Stimulated activated CD4-positive, alpha-beta T cell treated with anti-CD3 and anti-CD28 coated beads, TNF-alpha, amount 100 ng/mL, for 48 hours (primary cell): ENCODE measurements around the gene PDE2A.

Experiments
- DNase-seq, 3 donors: peaks; one replicate each; pipeline ENCODE4 v3.0.0-alpha.2; 2020; ENCODE audit warnings: low read depth in 3 of 3

Gene PDE2A

DNA sequence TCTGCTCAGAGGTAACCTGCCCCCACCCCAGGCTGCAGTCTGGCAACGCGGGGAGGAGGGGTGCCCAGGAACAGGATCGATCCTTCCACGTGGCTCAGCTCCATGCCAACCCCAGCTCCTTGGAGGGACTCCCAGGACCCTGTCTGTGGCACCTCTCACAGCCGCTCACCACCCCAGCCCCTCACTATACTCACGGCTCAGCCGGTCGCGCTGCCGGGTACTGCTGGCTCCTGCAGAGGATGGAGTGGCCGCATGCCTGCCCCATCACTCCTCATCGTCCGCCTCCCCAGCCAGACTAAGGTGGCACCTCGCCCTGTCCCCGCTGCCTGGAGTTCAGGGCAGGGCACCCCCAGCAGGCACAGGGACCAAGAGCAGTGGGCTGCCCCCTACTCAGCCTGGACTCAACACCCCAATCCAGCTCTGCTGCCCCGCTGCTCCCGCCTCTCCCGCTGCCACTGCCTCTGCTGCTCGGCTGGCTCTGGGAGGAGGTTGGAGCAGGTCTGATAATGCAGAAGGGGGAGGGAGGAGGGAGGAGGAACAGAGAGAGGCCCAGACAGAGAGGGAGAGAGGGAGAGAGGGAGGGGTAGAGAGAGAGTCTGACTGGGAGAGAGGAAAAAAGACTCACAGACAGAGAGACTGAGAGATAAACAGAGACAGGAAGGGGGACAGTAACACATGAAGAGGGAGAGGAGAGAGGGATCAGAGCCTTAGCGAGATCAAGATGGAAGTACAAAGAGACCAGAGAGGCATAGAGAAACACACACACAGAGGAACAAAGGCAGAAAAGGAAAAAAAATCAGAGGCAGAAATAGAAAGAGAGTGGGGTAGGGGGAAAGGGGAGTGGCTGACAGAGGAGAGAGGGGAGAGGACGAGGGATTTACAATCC lies at the start of gene PDE2A:
TSS of gene PDE2A (minus strand) at position 480 of the 886 bp plus-strand sequence. CDS start at position 265, 215 bp downstream.
- DNase-seq, result no peak

DNA sequence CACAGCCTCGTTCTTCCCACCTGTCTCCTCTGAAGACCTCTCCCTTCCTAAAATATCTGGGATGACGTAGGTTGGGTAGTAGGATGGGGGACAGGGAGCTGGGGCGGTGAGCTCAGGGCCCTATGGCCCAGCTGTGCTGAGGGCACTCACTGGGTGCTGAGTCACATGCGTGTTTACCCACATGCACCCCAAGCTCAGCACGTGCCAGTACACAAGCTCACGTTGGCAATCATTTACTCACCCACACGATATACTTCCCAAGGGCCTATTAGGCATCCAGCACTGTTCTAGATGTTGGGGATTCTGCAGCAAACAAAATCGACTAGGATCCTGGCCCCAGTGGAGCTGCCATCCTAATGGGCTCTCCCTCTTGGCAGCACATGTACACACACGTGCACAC lies 49.3 kb upstream of the PDE2A start:
- DNase-seq, result no peak

DNA sequence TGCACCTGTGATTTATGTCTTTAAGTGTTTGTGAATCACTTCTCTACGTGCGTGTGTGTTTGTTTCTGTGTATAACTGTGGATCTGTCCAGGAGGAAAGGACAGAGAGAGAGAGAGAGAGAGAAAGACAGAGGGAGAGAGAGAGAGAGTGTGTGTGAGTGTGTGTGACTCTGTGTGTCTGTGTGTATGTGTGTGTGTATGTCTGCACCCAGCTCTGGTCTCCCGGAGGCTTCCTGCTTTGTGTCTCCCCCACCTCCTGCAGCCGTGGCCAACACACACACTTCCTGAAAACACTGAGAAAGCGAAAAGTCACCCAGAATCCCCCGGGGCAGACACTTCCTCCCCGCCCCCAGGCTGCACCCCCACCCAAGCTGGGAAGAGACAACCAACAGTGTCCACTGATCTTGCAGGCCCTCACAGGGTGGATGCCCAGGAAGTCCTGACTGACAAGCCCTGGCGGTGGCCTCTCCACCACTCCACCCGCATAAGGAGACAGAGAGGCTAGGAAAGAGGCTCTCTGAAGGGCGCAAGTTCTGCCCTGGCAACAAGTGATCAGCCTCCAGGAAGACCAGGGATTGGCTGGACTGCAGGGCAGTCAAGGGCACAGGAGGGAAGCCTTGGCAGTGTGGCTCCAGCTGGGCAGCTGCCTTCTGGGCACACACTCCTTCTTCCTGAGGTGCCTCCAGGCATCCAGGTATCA lies 48.0 kb upstream of the PDE2A start:
- DNase-seq, result peak; percentile 63 to 75 (median 71)

DNA sequence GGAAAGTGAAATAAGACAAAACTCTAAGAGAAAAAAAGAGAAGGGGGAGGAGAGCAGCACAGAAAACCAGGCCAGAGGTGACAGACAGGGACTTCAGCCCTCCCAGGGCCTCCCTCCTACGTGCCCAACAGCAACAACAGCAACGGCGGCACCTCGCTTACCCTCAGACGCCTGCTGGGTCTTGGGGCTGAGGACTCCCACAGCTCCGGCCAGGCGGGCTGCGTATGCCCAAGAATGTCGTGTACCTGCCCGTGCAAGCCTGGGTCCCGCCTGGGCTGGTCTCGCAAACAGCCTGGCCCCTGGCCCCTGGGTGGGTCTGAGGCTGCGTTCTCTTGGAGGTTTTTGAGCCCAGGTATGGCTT lies 47.4 kb upstream of the PDE2A start:
- peak in 2 of 3 donors; percentile 16 to 27 for DNase-seq

DNA sequence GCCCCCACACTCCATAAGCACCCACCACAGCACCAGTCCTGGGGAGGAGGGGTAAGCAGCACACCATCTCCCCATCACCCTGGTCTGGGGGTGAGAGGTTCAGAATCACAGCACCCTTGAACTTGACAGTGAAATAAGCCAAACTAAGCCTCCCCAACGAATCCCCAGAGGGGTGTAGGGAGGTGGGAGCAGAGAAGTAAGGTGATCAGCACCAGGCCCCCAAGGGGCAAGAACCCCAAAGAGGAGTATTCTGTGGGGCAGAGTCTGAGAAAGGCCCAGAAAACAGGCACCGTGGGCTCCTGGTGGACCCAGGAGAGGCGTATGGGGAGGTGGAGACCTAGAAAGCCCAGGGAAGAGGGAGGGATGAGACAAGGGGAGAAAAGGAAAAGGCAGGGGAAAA lies 47.1 kb upstream of the PDE2A start:
- no peak for DNase-seq

DNA sequence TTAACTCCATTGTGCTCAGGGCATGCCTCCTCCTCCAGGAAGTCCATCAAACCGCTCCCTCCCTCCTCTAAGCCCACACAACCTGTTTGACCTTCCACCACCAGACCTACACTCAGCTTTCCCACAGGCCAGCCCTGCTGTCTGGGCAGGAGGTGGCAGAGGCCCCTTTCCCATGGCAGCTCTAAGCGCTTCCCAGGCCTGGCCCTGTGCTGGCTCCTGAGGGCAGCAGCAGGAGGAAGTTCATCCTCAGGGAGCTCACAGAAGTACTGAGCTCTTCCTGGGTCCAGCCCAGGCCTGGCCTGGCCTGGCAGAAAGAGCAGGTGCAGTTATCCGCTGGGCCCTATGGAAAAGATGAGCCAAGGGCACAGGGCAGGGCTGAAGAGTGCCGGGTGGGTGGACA lies 46.6 kb upstream of the PDE2A start:
- DNase-seq, result no peak

DNA sequence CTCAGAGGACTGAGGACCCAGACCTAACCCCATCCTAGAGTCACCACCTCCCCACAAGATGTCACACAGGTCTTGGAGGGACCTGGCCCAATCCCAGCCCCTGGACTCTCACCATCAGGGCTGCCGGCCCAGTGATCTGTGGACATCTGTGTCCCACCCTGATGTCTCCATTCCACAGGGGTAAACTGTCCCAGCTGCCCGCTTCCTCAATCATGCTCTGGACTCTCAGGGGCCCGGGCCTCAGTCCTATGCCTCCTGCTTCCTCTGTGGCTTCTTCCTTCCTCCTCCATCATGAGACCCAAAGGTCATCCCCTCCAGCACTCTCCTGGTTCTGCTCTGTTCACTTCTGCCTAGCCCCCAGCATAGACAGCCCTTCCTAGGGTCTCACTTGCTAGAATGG lies 45.8 kb upstream of the PDE2A start:
- DNase-seq, result no peak

DNA sequence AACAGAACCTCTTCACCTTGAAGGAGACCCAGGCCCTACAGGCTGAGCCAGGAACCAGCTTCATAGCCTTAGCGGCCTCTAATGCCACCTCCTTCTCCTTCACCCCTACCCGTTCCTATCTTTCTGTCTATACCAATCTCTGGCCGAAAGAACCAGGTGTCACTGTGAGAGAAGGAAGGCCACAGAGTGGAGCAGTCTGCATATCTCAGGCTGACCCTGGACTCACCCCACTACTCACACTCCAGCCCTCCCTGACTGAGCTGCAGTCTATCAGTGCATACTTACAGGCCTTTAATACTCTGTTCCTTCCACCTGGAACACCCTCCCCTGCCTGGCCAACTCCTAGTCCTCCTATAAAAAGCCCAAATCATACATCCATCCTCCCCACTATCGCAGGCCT lies 45.3 kb upstream of the PDE2A start:
- no peak for DNase-seq

DNA sequence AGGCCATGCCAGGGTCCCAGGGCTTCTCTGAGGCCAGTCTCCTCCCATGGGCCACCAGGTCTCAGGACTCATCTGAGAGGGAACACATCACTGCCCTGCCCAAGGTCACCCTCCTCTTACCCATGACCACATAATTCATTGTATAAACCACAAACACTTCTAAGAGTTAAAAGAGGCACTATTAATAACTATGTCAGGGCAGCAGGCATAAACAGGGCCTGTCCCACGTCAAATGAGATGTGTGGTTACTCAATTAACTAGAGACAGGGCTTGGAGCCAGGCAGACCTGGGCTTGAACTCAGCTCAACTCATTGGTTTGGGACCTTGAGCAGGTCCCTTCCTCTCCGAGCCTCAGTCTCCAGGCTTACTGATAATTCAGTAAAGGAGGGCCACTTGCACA lies 44.9 kb upstream of the PDE2A start:
- DNase-seq, result no peak

DNA sequence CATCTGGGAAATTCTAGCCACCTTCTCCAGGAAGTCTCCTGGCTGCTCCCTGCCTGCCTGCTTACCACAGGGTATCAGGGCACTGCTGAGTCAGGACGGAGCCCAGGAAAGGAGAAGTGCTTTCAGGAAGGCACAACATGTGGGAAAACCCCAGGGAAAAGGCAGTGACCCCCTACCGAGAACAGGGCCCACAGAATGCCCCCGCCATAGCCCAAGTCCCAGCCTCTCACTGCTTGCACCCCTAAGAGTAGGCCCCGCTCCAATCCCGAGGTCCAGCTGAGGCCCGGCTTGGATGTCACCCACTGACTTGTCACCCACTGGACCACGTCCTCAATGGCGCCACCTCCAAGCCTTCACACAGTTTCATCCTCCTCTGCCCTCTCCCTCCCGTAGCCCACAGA lies 43.9 kb upstream of the PDE2A start:
- DNase-seq, result no peak

DNA sequence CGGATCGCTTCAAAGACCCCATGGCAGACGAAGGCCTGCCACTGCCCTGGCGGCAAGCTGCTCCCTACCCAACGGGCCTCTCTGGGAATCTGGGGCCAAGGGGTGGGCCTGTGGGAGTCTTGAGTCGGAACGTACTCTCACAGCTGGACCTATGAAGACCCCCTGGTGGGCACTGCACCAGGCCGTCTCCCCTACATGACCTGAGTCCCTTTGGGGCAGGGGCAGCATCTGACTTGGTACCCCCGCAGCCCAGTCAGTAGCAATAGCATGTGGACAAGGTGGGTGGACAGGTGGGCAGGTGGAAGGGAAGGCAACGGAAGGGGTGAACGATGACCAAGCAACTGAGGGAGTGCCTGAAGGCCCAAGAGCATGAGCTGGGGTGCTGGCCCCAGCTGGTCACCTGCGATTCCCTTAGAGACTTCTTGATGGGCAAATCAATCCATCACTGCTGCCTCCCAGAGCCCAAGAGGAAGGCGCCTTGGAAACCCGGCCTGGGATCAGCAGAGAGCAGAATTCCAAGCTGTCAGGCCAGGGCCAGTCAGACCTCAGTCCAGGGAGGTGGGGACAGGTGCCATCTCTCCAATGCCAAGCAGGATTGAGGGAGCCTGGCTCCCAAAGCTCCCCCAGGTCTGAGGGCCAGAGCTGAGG lies 42.7 kb upstream of the PDE2A start:
- DNase-seq, result no peak

DNA sequence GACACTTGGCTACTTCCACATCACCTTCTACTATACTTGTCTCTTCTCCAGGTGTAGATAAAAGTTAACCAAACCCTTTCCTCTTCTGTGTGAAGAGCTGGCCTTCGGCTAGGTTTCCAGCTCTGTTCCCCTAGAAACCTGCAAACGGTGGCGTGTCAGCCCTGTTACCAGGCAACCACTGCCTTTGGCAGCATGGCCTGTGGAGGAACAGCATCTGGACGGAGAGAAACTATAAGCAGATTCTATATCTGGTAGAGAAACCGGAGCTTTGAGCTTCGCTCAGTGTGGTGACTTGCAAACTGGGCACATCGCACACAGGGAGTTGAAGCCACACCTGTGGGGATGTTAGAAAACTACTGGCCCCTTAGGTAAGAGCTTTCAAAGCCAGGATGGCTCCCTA lies 42.1 kb upstream of the PDE2A start:
- no peak for DNase-seq

DNA sequence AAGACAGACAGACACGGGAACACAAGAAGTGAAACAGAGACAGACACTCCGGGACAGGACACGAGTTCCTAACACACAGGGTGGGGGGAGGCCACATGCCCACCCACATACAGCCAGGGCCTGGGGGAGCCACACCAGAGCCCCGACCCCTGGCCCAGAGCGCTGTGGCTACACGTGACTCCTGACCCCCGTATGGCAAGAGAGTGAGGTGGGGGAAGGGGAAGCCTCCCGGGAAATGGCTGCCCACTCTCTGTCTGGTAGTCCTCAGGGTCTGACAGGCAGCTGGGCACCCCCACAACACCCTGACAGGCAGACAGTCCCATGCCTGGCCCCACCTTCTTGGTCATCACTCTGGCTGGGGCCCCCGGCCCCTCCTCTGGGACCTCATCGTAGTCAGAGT lies 38.6 kb upstream of the PDE2A start:
- DNase-seq, result no peak

DNA sequence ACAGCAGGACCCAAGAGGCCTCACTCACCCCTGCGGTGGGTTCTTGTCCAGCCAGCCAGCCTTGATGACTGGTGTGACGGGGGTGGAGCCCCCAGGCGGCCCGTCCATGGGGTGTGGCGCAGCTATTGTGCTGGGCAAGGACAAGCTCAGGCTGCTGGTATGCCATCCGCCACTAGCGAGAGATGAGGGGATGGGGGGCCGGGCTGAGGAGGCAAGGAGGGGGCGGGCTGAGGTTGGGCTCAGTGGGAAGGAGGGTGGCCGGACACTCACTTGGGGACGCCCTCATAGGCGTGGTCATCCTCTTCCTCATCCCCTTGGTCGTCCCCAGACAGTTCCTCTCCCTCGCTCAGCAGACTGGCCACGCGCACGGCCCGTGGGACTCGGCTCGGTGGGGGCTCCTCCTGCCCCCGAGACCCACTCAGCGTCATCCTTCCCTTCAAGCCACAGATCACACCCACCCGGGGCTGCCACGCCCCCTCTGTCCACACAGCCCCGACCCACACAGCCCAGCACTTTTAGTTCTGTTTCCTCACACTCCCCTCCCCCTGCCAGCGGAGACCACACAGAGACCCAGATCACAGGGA lies 38.0 kb upstream of the PDE2A start:
- no peak for DNase-seq

DNA sequence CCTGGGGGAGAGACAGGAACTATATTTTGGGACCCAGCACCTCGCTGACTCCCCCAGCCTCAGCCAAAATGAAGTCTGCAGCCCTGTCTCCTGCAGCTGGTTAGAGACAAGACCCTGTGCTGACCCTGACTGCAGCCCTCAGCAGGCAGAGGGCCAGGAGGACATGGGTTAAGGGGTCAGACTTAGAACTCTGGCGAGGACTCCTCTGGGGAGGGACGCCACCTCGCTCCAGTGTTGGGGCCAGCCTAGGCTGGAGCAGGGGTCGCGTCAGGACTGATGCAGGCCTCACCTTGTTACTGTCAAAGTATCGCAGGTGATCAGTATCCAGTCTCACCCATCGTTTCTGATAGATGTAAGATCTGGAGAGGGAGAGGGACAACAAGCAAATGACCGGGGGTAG lies 36.9 kb upstream of the PDE2A start:
- DNase-seq, result no peak

DNA sequence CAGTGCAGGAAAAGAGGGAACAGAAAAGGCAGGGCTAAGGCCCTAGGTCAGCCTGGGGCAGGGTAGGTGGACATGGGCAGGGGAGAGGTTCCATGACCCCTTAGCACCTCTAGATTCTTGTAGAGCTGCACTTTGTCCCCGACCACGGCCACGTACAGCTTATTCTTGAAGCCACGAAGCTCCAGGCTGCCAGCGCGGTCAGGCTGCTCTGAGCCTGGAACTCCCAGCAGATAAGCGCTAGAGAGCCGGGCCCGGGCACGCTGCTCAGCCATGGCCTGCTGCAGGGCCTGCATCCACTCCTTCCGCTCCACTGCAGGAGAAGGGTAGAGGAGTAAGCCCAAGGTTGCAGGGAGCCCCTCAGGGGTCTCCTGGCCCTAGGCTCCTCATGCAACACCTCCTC lies 36.1 kb upstream of the PDE2A start:
- no peak for DNase-seq

DNA sequence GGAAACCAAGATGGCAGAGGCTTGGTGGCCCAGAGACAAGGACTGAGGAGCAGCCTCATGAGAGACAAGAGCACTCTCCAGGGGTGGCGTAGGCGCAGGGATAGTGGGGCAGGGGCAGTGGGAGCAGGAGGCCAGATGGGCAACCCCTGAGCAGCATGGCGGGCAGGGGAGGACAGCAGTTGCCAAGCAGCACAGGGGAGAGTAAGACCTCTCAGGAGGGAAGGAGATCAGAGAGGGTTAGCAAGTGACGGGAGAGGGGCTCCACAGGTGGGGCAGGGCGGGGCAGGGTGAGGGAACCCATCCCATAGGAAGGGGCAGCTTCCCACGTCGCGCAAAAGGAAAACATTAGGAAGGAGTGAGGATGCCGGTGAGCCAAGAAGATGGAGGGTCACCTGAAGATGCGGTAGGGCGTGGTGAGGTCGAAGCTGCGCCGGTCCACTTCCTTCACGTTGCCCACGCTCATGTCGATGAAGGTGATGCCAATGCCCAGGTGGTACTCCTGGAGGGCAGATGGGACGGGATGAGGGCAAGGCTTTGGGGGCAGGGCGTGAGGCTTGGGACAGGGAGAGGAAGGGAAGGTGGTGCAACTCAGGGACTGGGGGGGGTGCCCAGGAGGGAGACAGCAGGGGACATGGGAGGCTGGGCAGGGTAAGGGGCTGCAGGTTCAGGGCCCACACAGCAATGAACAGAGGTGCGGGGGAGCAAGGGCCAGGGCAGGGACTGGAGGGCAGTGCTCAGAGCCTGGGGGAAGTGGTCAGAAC lies 35.4 kb upstream of the PDE2A start:
- no peak for DNase-seq

DNA sequence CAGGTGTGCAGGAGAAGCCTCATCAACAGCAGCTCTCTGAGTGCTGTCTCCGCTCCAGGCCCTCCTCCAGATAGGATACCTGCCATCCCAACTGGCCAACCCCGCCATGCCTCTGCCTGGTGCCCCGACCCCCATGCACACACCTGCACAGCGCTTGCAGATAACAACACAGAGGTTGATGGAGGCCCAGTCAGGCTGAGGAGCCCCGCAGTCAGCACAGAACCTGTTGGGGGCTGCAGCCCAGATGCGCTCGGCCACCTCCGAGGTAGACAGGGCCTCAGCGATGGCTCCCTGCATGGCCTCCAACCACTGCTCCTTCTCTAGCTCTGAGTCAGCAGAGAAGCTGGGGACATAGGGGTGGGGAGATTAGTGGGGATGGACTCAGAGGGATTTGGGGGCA lies 32.8 kb upstream of the PDE2A start:
- DNase-seq, result no peak

DNA sequence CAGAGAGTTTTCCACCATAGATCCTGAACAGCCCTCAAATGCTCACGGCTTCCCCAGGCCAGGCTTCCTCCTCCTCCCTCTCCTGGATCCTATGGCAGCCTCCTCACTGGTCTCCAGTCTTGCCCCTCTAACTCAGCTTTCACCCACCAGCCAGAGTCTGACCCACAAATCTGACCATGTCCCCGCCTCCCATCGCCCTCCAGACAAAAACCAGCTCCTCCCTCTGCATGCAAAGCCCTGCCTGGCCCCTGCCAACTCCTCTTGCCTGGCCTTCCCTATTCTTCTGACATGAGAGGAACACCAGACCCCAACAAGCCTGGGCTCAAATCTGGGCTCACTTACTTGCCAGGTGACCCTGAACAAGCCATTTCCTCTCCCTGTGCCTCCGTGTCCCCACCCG lies 32.4 kb upstream of the PDE2A start:
- no peak for DNase-seq

DNA sequence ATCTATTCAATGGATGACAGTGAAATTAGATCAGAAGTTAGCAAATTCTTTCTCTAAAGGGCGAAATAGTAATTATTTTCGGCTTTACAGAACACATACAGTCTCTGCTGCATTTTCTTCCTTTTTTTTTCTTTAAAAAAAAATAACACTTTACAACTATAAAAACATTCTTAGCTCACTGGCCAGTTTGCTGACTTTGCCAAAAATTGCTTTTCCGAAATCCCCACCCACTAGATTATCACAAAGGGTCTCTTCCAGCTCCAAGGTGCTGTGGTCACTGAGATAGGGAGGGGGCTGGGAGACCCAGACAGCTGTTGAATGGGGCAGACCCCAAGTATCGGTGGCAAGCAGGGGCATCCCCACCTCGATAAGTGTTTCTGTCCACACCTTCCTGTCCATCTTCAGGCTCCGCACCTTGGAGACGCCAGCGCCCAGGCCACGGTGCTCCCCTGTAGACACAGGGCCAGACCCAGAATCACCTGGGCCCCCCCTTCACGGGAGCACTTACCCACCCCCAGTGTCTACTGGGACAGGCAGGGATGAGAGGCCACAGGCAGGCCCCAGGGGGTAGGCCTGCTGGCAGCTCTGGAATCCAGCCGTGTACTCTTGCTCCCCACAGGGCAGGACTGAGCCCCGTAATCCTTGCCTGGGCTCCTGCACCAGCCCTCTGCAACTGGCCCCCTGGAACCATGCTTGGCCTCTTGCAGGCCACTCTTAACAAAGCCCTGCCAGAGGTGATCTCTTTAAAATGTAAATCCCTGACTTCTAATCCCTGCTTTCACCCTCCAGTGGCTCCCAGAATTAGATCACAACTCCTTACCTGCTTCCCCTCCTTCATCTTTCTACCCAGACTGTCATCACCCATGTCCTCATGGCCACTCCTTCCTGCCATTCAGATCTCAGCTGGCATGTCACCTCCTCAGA lies 31.5 kb upstream of the PDE2A start:
- DNase-seq, result no peak
